Breast epithelium (tissue), 3 donors: ENCODE measurements around the gene FAM193A.

Source experiments
- CTCF ChIP-seq, 3 donors: fragments of 450-650 bp; IDR thresholded peaks; one replicate each; pipeline ENCODE4 v1.5.1; 2016 to 2017; ENCODE audit warnings: antibody characterized with exemption in 3 of 3, mild to moderate bottlenecking in 3 of 3, moderate library complexity in 3 of 3
- POLR2A ChIP-seq: fragments of 450-650 bp; IDR thresholded peaks from one replicate; pipeline ENCODE4 v1.6.1; 2016; ENCODE audit warnings: antibody characterized with exemption, mild to moderate bottlenecking, moderate library complexity

DNA sequence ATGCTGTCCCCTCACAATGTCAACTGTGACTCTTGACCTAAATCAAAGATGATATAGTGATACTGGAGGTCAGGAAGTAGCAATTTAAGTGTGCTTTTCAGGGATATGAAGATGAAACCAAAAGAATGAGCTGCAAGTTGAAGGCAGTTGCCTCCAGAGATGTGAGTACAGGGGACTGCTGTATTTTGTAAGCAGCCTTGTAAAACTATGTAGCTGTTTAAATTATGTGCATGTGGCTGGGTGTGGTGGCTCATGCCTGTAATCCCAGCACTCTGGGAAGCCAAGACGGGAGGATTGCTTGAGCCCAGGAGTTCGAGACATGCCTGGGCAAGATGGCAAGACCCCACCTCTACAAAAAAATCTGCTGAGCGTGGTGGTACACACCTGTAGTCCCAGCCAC is 234.8 kb downstream of the FAM193A start:
- TF ChIP-seq CTCF (IDR thresholded peaks at IDR 0.05): no peak
- TF ChIP-seq POLR2A: no peak
